Hypothalamus (tissue), 51 donors: Measurements from ENCODE around the gene ADPRS.

ENCODE experiments used
- DNase-seq, 51 donors: peaks; one replicate each; lab custom pipeline; 2025; lab: John Stamatoyannopoulos, UW

Gene ADPRS

DNA sequence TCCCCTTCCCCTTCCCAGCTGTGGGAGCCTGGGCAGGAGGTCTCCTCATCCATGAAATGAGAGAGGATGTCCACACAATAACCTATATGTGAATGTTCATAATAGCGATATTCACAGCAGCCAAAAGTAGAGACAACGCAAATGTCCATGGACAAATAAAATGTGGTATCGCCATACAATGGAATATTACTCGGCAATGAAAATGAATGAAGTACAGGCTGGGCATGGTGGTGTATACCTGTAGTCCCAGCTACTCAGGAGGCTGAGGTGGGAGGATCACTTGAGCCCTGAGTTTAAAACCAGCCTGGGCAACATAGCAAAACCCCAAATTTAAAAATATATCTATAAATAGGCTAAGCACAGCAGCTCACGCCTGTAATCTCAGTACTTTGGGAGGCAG, 12.9 kb downstream of the ADPRS start:
- DNase-seq, result no peak

DNA sequence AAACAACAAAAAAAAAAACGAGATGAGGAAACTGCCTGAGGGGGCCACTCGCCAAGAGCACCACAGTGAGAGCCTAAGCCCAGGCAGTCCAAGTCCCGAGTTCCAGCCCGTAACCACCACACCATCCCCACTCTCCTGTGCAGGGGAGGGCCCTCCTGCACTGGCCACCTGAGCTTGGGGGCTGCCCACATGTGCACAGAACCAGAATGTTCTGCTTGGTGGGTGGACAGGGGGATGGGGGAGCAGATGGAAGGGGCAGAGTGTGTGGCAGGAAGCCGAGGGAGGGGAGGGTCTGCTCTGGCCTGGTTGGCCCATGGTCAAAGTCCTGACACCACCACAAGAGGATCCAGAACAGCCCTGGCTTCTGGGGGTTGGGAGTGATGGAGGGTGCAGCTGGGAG, 17.6 kb downstream of the ADPRS start:
- DNase-seq, result no peak

DNA sequence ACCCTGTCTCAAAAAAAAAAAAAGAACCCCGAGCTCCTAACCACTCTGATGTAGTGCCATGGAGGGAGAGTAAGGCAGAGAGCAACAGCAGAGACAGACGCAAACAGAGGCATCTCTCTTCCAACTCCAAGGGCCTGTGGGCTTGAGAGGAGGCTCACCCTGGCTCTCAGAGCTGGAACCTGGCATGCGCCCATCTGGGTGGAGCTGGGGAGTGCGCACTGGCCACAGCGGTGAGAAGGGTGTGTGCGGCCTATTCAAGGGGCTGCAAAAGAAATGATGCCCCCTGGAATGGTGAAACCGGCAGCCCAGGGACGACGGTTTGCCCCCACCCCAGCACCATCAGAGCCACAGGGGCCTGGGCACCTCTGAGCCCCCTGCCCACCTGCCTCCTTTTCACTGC, 18.7 kb downstream of the ADPRS start:
- DNase-seq, result no peak

DNA sequence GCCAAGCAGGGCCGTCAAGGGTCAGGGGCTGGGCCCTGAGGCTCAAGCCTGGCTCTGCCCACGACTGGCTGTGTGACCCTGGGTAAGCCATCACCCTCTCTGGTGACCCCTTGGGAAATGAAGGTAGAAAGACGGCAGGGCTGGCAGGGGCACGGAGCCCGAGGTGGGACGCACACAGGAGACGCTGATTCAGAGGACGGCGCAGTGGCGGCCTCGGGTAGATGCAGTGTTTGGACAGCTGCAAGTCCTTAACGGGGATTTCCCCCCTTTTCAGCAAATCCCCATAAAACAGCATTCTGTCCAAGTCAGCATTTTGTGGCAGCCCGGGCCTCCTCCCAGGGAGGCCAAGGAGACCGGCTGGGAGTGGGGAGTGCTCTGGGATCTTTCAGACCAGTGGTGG, 19.6 kb downstream of the ADPRS start:
- no peak for DNase-seq

DNA sequence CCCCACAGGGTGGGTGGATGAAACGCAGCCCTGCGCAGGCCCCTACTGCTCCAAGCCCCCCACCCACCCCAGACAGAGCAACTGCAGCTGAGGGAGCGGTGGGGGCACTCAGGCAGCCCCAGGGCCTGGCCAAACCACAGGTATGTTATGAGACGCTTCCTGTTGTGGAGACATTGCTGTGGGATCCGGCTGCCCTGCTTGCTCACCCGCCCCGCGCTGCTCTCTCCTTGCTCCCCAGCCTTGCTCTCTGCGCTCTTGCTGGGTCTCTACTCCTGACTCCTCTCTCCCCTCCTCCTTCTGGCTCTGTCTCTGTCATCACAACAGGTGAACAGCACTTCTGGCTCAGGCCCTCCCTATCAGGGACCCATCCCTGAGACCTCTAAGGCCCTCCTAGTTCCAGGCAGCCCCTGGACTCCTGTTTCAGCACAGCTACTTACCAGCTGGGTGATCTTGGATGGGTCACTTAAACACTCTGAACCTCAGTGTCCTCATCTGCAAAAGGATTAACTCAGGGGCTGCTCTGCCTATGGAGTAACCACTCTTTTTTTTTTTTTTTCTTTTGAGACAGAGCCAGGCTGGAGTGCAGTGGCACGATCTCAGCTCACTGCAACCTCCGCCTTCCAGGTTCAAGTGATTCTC, 20.5 kb downstream of the ADPRS start:
- no peak for DNase-seq

DNA sequence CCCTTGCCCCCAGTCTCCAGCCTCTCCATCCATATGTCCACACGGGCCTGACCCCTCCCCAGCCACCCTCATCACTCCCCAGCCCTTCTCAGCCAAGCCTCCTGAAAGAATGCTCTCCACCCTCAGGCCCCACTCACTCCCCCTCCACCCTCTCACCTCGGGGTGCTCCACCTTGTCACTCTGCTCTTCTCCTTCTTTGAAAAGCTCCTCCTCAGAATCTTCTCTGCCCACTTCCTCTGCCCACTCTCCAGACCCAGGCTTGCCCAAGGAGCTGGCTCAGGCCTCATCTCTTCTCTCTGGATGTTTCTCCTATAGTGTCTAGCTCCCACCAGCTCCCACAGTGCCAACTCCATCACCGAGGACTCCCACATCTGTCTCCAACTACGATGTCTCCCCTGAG, 22.5 kb downstream of the ADPRS start:
- DNase-seq, result no peak

DNA sequence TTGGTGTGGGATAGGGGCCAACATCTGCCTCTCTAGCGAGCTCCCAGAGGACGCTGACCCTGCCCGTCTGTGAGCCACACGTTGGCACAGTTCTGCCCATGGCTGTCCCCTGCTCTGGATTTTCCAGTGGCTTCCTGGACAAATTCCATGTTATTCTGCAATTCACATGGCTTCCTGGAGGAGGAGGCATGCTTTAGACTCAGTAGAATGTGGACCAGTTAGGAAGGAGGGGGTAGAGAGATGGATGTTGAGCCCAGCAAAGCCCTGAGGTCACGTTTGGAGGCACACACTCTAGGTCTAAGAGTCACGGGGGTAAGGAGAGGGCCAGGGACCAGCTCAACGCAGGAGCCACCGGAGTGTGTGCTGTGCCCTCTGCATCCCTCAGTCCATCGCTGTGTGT, 24.1 kb downstream of the ADPRS start:
- DNase-seq, result no peak

DNA sequence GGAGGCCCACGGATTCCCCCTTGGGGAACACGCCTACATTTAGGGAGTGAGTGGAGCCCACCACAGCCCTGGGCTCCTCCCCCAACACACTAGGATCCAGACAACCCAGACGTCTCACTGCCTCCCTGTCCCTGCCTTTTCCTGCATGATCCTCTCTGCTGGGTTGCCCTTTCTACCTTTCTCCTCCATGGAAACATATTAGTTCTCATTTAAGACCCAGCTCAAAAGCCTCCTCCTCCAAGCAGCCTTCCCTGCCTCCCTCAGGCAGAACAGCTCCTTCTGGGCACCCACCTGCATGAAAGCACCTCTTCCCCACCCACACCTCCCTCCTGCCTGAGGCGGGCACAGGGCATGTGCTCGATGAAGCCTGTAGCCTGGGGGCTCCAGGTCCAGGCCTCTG, 25.7 kb downstream of the ADPRS start:
- no peak for DNase-seq

DNA sequence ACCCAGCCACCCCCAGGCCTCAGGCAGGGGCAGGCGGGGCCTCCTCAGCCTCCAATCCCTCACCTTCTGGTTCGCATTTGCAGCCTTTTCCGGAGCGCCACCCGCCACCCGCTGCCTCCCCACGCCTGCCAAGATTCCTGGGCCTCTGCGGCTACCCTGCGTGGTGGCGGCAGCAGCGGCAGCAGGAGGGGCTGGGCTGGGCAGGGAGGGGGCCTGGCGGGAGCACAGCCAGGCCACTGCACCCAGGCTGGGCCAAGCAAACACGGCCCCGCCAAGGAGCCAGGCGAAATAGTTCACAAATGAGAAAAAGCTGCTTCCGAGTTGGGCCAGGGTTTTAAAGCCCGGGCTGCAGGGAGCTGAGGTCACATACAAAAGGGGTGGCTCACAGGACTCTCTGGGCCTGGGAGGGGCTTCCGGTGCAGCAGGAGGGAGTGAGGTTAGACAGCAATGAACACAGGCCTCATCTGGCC, 26.5 kb downstream of the ADPRS start:
- peak in 19 of 51 donors; percentile 15 to 62 (median 29) for DNase-seq

DNA sequence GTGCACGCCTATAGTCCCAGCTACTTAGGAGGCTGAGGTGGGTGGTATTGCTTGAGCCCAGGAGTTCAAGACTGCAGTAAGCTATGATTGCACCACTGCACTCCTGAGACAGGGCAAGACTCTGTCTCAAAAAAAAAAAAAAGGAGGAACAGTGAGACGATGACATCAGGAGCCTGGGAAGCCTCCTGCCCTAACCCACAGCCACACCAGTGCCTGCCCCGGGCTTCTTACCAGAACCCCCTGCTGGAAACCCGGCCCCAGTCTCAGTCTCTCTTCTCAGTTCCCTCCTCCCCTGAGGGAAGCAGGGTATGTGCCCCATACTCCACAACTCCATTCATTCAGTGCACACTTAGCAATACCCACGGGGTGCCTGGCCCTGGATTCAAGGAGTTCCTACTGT, 27.2 kb downstream of the ADPRS start:
- DNase-seq, result no peak

DNA sequence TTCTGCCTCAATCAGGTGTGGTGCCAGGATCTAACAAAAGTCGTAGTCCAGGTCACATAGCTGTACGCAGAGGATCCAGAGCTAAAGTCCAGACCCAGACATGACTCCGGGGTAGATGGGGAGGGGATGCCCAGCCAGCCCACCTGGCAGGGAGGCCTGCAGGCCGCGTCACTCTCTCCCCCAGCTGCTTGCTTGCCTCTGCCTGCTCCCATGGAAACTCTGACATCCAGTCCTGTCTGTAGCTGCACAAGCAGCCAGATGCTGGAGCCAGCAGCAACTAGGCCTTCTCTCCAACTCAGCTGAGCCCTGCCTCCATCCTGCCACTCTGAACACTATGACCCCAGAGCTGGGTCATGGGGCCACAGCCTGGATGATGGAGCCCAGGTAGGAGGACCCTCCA, 28.2 kb downstream of the ADPRS start:
- peak in 2 of 51 donors; percentile 14 to 34 for DNase-seq

DNA sequence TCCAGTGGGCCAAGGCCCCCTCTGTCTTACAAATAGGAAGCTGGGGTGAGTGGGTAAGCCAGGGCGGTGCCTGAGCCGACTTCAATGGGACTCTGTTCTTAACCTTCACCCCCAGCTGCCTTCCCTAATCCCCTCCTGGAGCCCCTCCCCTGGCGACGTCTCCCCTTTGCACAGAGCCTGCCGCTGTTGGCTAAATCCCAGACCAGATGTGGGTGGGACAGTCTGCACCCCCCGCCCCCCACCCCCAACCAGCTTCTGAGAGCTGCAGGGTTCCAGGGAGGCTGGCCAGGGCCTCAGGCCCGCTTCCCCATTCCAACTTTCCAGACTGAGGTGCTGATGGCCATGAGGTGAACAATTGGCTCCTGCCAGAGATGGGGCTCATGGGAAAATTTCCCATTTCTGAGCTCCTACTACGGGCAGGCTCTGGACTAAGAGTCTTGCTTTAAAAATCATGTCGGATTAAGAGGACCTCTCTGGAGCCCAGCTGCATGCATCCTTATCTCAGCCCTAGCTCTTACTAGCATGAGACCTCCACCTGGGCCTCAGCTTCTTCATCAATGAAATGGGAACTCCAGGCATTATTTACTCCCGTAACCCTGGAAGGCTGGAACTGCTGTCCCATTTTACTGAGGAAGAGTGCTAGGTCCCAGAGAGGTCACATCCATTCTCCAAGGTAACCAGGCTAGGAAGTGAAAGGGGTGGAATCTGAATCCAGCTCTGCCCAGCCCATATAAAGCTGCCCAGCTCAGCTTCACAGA, 29.9 kb downstream of the ADPRS start:
- no peak for DNase-seq

DNA sequence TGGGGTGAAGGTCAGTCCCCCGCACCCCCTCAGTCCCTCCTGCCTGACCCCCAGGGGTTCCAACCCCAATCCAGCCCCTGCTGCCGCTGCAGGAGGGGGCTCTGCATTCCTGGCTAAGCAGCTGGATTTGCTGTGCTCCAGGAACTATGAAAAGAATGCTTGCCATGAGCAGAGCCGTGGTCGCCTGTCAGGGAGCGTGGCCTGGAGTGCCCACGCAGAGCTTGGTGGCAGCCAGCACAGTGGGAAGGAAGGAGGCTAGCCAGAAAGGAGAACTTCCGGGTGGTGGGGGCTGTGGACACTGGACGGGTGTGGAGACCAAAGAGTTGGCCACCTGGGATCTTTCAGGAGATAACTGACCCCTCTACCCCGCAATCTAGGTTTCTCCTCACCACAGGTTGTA, 30.8 kb downstream of the ADPRS start:
- no peak for DNase-seq

DNA sequence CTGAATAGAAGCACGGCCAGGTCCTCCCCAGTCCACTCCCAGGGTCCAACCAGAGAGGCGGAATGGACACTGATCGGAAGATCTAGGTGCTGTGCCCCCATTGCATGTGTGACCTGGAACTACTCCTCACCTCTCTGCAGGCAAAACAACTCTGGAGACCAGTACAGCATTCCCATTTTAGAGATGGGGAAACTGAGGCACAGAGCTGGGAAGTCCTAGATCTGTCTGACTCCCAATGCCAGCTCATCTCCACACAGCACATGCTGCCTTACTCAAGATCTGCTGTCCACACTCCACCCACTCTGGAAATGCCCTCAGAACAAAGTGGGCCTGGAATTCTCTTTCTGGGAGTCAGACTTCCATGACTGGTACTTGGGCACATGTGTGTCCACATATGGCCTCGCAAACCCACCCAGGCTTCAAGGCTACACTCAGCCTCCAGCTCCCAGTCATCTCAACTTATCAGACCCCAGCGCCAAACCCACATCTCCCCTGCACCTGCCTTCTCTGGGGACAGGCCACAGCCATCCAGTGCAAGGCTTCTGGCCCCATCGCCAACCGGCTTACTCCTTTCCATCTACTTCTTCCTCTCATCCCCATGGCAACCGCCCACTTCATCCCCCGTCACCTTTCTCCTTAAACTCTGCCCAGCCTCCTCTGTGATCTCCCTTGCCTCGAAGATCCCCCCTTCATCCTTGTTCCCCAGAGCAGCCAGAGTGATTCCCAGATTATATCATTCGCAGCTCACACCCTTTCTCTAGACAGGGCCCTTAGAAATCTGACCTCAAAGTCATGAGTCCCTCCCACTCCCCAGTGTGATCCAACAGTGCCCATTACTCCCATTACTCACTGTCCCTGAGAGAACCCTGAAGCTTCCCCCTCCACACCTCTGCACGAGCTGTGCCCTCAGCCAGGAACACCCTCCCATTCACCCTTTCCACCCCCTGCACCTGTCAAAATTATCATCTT, 33.7 kb downstream of the ADPRS start:
- no peak for DNase-seq

DNA sequence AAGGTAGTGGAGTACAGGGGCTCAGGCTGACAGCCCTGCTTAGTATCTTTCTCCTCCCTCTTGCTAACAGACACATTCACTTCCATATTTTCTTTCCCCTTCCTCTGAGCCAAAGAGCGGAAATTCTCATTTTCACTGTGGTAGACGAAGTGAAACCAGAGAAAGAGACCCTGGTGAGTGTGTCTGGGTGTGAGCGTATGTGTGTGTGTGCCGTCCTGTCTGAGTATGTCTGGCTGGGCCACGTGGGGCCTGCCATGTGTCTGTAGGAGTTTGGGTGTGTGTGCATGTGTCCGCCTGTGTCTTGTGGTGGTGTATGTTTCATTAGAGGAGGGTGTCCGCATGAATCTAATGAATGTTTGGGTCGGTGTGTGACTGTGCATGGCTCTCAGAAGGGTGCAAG, 34.7 kb downstream of the ADPRS start:
- DNase-seq, result peak in 10 of 51 donors; percentile 6 to 23 (median 14)

DNA sequence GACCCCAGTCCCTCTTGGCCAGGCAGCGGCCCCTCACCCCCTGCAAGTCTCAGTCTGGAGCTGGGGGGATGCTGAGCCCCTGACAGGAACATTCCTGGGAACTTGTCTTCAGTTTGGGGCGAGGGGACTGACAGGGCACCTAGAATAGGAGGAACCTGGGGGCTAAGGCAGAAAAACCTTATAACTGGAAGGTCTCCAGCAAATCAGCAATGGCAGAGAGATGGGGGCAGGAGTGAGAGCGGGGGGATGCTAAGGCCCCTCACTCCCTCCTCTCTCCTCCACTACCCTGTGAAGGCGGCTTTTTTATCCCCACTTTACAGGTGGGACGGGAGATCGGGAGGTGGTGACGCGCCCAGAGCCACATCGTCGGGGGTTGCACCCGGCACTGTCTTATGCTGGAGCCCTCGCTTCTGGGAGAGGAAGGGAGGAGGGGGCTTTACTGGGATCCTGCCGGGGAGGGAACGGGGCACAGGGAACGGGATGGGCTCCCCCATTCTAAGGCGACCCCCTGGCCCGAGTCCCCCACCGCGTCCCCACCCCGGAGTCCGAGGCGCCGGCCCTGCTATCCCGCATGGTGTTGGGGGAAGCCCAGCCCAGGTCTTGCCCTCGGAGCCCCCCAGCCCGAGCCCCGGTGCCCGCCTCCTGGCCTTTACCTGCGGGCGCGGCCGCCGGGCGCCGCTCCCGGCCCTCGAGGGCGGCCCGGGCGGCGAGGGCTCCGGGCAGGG, 35.9 kb downstream of the ADPRS start:
- DNase-seq, result no peak

DNA sequence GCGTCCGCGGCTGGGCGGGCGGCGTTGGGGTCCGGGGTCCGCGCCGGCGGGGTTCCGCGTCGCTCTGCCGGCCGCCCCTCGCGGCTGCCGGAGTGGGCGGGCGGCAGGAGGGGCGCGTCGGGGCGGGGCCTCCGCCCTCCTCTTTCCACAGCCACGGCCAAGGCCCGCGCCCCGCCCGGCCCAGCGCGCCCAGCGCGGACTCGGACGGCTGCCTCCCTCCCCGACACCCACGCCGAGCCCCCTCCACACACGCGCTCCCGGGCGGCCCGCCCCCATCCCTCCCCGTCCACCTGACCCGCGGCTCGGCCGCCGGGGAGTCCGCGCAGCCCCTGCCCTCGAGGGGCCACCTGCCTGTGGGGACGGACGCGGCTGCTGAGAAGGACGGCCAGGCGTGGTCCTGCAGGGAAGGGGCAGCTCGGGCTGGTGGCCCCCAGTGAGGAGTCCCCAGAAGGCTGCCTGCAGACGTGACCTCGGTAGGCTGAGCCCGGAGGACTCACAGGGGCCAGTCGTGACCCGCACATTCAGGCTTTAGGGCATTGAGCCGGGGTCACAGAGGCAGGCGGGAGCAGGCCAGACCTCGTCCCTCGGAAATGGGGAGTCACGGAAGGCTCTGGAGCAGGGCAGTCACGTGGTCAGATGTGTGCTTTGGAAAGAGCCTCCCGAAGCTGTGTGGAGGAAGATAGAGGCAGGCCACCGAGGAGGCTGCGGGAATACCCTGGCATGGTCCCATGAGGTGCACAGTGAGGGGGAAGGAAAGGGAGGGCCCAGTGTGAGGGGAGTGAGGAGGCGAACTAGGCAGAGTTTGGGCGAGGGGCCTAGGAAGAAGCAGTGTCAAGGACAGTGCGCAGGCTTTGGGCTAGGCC, 36.7 kb downstream of the ADPRS start, which contains the start of gene COL8A2:
TSS of gene COL8A2 (minus strand) at position 94 of the 863 bp plus-strand sequence. CDS start 24,980 bp downstream, outside the sequence.
- peak in 3 of 51 donors; percentile 14 to 33 (median 21) for DNase-seq

DNA sequence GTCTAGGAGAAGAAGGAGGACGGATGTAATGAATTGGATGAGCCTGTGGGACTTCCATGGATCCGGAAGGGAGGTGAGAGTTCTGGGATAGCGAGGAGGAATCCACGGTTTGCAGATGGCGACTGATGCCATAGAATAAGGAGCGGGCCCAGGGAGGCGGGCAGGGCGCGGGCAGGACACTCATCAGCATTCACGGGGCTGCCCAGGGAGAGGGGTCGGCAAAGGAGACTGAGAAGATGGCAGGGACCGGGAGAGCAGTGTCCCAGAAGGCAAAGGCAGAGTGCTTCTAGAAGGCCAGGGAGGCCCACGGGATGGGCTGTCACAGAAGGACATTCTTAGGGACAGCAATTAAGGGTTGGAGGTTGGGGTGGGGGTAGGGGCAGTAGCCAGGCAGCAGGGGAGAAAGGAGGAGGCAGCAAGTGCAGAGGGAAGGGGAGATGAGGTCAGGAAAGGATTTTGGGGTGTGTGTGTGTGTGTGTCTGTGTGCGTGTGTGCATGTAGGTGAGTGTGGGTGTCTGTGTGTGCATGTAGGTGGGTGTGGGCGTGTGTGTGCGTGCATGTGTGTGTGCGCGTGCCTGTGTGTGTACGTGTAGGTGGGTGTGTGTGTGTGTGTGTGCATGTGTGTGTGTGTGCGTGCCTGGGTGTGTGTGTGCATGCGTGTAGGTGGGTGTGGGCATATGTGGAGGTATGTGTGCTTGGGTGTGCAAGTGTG, 37.5 kb downstream of the ADPRS start:
- no peak for DNase-seq
